T47D (cell line): ENCODE data around the gene MEGF6.

Experiments used
- DNase-seq, 2 experiments: peaks; one replicate each; pipeline versions ENCODE4 v3.0.0 to v3.0.0-alpha.2; 2011 to 2012; ENCODE audit warnings: low read depth in 1 of 2, low spot score in 1 of 2
- JUND ChIP-seq: IDR thresholded peaks from 2 replicates; pipeline ENCODE4 v1.6.1; 2012; ENCODE audit warnings: low read depth
- in situ Hi-C: cut with HindIII; loops from 2 replicates; pipeline ENCODE4 v1.10.0; 2016; ENCODE audit warnings: low sequenced_read_pairs, low pct_unique_long_range_greater_than_20kb

MEGF6 gene

DNA sequence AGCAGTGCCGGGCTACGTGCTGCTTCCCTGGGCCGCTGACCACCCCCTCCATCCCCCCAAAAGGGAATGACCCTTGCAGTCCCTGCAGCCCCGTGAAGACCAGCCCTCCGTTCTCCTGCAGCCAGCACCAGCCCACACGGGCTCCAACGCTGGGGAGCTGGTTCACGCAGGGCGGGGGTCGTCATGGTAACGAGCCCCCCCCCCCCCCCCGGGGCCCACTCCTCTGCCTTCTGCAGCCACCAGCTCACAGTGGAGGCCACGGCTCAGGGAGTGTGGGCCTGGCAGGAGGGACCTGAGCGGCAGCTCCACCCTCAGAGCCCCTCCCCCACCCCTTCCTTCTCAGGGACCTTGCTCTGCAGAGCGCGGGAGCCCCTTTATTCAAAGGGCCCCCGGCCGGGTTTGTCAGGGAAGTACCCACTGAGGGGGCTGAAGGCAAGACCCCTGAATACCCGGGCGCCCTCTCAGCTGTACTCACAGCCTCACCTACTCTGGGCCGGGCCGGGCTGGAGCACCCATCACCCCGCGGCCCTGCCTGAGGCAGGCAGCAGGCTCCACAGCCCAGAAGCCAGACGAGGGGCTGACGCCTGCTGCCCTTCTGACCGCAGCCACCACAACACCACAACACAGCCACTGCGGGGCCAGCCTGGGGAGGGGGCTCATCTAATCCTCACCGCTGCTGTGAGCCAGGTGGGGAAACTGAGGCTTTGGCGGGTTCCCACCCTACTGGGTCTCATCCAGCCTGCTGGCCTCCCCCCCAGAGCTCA lies 12.6 kb downstream of the MEGF6 start:
- in situ Hi-C loops, result no loop called here
- DNase-seq, result no peak
- no peak for TF ChIP-seq JUND

DNA sequence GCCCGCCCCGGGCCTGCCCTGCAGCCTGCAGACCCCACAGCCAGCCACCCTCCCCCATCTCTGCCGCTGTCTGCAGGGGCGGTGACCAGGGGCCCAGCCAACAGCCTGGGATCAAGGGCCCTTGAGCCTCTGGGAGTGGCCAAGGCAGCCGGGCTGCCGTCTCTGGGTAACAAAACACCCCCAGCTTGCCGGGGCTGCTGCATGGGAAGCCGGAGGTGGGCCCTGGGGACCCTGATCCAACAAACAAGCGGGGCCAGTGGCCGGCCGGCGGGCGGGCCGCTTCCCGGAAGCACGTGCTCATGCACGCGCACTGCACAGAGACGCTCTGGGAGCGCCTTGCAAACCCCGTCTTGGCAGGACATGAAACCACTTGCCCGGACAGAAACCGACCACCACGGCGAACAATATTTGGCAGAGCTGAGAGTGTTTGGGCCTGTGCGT lies 13.2 kb downstream of the MEGF6 start:
- no peak for TF ChIP-seq JUND
- DNase-seq, result no peak
- in situ Hi-C loops, result no loop called here

DNA sequence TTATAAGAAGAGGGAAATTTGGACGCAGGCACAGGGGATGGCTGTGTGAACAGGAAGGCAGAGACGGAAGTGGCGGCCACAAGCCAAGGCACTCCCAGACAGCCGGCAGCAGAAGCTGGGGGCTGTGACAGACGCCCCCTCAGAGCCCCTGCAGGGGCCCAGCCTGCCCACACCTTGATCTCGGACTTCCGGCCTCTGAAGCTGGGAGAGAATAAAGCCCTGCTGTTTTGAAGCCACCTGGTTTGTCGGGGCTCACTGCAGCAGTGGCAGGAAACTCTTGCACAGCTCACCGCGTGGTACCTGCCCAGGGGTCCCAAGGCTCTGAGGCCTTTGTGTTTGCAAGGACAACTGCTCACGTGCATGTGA lies 13.7 kb downstream of the MEGF6 start:
- no peak for DNase-seq
- in situ Hi-C loops, result no loop called here
- no peak for TF ChIP-seq JUND

DNA sequence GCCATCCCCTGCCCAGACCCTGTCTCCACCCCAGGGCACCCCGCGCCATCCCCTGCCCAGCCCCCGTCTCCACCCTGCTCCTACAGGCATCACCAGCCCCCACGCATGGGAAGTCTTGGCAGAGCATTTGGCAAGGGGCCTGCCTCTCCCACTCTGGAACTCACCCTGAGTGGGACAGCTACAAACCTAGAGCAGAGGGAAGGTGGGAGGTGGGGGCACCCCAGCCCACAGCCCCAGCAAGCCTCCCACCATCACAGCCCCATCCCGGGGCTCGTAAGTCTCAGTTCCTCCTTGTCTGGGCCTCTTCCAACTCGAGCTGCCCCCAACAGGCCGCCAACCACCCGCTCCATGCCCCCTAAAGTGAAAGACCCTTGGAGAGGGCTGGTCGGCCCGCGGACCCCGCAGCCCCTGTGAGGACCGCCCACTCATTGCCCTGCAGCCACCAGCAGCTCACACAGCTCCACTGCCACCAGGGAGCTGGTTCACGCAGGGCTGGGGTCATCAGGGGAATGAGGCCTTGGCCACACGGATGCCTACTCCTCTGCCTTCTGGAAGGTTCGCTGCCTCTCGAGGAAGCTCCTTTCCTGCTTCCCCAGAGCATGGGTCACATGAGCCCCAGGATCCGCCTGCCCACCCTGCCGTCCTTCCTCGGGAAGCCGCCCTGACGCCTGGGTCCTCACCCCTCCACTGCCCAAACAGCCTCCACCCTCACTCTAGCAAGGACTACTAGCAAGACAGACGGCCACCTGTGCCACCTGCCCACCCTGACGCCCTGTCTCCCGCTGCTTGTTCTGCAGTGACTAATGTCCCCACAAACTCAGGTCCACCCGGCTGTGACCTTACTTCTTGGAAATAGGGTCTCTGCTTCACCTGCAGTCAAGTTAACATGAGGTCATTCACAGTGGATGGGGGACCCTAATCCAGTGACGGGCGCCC lies 14.4 kb downstream of the MEGF6 start:
- in situ Hi-C loops, result no loop called here
- no peak for TF ChIP-seq JUND
- DNase-seq, result no peak

DNA sequence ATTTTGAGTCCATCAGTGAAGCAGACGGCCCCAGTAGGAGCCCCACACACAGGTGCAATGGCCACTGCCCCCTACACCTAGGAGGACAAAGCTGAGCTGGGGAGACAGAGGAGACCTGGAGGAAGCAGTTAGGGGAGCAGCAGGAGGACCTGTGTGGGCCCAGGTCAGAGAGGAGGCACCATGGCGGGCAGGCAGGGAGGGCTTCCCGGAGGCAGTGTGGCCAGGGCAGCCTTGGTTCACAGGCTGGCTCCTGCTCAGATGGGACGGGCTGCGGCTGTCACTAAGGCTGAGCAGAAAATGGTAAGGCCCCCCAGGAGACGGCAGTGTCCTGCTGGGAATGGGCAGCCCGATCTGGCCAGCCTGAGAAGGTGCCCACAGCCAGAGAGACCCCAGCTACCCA lies 15.4 kb downstream of the MEGF6 start:
- in situ Hi-C loops, result no loop called here

DNA sequence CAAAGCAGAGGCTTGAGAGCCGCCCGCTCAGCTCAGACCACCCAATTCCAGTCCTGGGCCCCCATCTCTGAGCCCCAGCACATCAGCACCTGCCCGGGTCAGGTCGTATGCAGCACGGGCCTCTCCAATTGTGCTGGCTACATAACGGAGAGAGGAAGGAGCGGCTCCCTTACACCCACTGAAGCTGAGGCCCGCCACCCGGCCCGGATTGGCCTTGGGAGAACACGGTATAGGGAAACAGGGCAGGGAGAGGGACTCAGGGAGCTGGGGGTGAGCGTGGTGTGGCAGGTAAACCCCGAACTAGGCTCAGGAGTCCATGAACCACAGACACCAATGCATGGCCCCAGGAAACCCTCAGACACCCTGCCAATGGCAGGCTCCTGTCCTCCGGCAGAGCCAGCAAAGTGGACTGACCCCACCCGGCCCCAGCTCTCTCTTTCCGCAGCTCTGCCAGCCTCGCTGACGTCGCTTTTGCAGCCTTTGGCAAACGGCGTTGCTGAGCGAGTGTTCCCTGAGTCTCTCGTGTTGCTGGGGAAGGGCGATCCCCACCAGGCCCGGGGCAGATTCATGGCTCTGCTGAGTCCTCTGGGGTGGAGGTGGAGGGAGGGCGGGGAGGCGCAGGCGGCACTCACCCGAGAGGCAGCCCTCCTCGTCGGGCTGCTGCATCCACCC lies 16.5 kb downstream of the MEGF6 start:
- no peak for TF ChIP-seq JUND
- in situ Hi-C loops, result no loop called here
- DNase-seq, result no peak

More for the DNA sequence above, 15.4 kb downstream of the MEGF6 start:
- no peak for TF ChIP-seq JUND
- no peak for DNase-seq

DNA sequence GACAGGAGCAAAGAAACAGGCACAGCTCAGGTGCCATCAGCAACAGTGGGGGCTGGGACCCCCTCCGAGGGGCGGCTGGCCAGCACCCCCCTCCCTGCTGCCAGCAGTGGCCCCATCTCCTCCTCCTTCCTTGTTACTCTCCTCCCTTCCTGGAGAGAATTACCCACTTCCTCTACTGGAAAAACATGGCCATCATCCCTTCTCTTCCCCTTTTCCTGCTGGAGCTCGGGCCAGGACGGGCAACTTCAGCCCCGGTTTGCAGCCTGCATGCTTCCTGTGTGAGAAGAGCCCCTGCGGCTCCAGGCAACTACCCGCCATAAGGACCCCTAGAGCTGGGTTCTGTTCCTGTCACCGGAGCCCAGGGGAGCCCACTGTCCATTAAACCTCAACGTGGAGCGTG lies 17.6 kb downstream of the MEGF6 start:
- in situ Hi-C loops, result no loop called here
- no peak for TF ChIP-seq JUND
- DNase-seq, result no peak

DNA sequence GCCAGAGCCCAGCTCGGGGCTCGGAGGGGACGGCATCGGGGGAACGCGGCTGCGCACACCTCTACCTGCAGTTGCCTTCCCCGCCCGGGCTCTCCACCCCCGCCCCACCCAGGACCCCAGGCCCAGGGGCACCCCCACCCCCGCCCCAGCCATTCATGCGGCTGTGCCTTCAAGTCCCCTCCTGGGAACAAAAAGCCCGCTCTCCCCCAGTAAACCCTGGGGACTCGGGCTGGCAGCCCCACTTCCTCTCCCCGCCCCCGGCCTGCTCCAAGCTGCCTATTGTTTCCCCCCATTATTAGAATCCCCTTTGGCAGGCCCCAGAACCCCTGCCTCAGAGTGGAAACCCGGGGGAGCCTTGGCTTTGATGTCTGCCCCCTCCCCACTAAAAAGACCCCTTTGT lies 18.0 kb downstream of the MEGF6 start:
- no peak for DNase-seq
- in situ Hi-C loops, result no loop called here
- no peak for TF ChIP-seq JUND

DNA sequence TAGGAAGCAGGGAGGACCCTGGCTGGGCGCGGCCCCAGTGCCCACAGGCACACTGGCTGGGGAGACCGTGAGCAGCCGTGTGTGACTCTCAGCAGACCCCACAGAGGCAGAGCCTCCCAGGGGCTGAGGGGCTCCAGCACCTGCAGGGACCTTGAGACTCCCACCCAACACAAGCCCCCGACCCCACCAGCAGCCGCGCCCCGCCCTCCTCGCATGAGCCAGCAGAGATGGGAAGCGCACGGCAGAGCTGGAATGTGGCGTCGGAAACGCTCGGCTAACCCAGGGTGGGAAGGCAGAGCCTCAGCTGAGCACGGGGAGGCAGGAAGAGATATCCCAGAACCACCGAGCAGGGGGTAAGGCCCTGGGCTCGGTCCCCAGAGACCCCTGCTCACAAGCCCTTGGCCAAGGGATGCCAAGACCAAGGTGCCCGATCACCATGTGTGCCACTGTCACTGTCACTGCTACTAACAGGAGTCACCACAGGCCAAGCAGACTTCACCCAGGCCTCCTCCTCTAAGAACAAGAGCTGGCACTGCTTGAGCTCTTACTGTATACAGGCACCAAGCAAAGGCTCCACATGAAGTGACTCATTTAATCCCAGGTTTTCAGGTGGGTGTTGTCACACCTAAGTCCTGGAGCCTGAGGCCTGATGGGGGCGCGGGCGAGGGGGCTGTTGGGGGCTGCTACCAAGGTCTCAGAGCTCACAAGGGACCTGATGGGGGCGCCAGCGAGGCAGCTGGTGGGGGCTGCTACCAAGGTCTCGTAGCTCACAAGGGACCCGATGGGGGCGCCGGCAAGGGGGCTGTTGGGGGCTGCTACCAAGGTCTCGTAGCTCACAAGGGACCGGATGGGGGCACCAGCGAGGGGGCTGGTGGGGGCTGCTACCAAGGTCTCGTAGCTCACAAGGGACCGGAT lies 20.1 kb downstream of the MEGF6 start:
- no peak for DNase-seq
- TF ChIP-seq JUND, result no peak
- in situ Hi-C loops, result no loop called here

DNA sequence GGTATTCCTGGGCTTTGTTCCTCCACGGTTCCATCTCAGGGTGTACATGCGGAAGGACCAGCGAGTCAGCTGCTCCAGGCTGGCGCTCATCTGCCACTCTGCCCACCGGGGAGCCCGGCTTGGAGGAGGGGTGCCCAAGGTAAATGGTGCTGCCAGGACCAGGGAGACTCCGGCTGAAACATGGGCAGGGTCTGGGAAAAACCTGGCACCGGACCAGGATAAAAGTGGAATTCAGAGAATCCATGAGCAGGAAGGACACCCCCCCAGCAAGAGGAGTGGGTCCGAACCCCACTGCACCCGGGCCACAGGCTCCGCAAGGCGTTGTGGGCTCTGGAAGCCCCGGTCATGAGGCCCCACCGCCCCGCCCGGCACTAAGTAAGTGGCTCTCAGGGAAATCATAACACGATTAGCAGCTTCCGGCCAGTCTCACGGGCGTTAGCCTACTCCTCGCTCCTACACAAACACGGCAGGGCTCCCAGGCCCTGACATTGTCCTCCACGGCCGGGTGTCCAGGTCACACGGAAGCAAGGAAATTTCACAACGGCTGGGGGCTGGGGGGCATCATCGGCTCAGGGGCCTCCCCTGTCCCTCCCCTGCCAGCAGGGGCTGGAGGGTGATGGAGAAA lies 21.1 kb downstream of the MEGF6 start:
- in situ Hi-C loops, result no loop called here
- no peak for TF ChIP-seq JUND

DNA sequence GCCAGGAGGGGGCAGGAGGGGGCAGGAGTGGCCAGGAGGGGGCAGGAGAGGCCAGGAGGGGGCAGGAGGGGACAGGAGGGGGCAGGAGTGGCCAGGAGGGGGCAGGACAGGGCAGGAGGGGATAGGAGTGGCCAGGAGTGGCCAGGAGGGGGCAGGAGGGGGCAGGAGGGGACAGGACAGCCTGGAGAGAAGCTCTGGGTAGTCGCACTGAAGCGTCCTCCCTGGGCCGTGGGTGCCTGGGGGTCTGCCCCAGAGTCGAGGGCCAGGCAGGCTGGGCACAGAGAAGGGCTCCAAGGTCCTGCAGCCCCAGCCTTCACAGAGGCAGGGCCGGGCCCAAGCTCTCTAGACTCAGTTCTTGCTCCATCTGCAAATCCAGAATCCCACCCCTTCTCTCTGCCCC lies 22.9 kb downstream of the MEGF6 start:
- DNase-seq, result no peak
- no peak for TF ChIP-seq JUND
- in situ Hi-C loops, result no loop called here

More for the DNA sequence above, 21.1 kb downstream of the MEGF6 start:
- DNase-seq, result no peak
